ENCODE measurements around the gene C16orf78.

GRCh38 chr16:49332589-49333258 is 40.9 kb upstream of the C16orf78 start:
- TF ChIP-seq, protein P1, sequence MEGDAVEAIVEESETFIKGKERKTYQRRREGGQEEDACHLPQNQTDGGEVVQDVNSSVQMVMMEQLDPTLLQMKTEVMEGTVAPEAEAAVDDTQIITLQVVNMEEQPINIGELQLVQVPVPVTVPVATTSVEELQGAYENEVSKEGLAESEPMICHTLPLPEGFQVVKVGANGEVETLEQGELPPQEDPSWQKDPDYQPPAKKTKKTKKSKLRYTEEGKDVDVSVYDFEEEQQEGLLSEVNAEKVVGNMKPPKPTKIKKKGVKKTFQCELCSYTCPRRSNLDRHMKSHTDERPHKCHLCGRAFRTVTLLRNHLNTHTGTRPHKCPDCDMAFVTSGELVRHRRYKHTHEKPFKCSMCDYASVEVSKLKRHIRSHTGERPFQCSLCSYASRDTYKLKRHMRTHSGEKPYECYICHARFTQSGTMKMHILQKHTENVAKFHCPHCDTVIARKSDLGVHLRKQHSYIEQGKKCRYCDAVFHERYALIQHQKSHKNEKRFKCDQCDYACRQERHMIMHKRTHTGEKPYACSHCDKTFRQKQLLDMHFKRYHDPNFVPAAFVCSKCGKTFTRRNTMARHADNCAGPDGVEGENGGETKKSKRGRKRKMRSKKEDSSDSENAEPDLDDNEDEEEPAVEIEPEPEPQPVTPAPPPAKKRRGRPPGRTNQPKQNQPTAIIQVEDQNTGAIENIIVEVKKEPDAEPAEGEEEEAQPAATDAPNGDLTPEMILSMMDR (conservative IDR thresholded peaks at IDR 0.05; ENCODE audit: low read depth, low read length) = no peak
- TF ChIP-seq EZH2 (IDR thresholded peaks at IDR 0.05; ENCODE audit: borderline replicate concordance, low read depth, low read length, poor library complexity, severe bottlenecking) = no peak

Measured in A673 (cell line).